CD4-positive, CD25-positive, alpha-beta regulatory T cell (primary cell): Measurements from ENCODE around the gene BRINP3. TPM values are rescaled to one million over a fixed set of nuclear protein-coding genes. Genes with fewer than 3 reads are reported as not detected.

Experiments used
- ATAC-seq, 2 donors: fragments of 150-1000 bp; cut with Tn5 transposase; one replicate each; pipeline ENCODE4 v1.10.0; 2021; ENCODE audit warnings: low read depth in 2 of 2, moderate number of reproducible peaks in 2 of 2, moderate library complexity in 1 of 2
- DNase-seq, 3 donors: peaks; one replicate each; pipeline versions ENCODE4 v3.0.0 to v3.0.0-alpha.2; 2012 to 2022; ENCODE audit warnings: mixed read lengths in 1 of 3
- H3K27ac ChIP-seq: one replicate; pipeline ENCODE4 v1.7.0; 2013; ENCODE audit warnings: mild to moderate bottlenecking, low read length; ENCODE audit not compliant: insufficient read depth, poor library complexity, severe bottlenecking
- H3K27me3 ChIP-seq: one replicate; pipeline ENCODE4 v1.7.0; 2013; ENCODE audit warnings: low read length; ENCODE audit not compliant: control insufficient read depth, insufficient read depth
- H3K36me3 ChIP-seq: one replicate; pipeline ENCODE4 v1.7.0; 2013; ENCODE audit warnings: mild to moderate bottlenecking, low read length, moderate library complexity; ENCODE audit not compliant: control insufficient read depth, insufficient read depth
- H3K4me1 ChIP-seq: 2 replicates; pipeline ENCODE4 v1.7.0; 2013; ENCODE audit warnings: mild to moderate bottlenecking, low read length; ENCODE audit not compliant: insufficient read depth, control insufficient read depth, poor library complexity, severe bottlenecking
- H3K4me3 ChIP-seq: one replicate; pipeline ENCODE4 v1.7.0; 2013; ENCODE audit warnings: low read depth, mild to moderate bottlenecking, low read length, moderate library complexity
- H3K9me3 ChIP-seq, 2 experiments: 1 replicate in 1 of 2; 2 replicates in 1 of 2; pipeline ENCODE4 v1.7.0; 2013; ENCODE audit warnings: low read length in 2 of 2, mild to moderate bottlenecking in 1 of 2, moderate library complexity in 1 of 2; ENCODE audit not compliant: control insufficient read depth in 2 of 2
- H3K27ac Mint-ChIP-seq, 3 donors: one replicate each; pipeline ENCODE4 v1.8.0; 2020 to 2022; ENCODE audit warnings: mild to moderate bottlenecking in 3 of 3, mixed read lengths in 3 of 3, moderate library complexity in 2 of 3
- H3K27me3 Mint-ChIP-seq: one replicate; pipeline ENCODE4 v1.8.0; 2022; ENCODE audit warnings: mild to moderate bottlenecking, mixed read lengths
- H3K36me3 Mint-ChIP-seq: one replicate; pipeline ENCODE4 v1.8.0; 2020; ENCODE audit warnings: mixed read lengths
- H3K4me1 Mint-ChIP-seq, 4 donors: one replicate each; pipeline ENCODE4 v1.8.0; 2020 to 2022; ENCODE audit warnings: mixed read lengths in 4 of 4, mild to moderate bottlenecking in 1 of 4
- H3K4me3 Mint-ChIP-seq, 4 donors: one replicate each; pipeline ENCODE4 v1.8.0; 2020 to 2022; ENCODE audit warnings: mild to moderate bottlenecking in 4 of 4, mixed read lengths in 4 of 4, moderate library complexity in 3 of 4
- H3K9me3 Mint-ChIP-seq, 7 donors: one replicate each; pipeline ENCODE4 v1.8.0; 2020 to 2022; ENCODE audit warnings: mixed read lengths in 7 of 7, mild to moderate bottlenecking in 3 of 7, moderate library complexity in 2 of 7
- polyA plus RNA-seq, 4 donors: library from polyadenylated mRNA; unstranded; fragments of 300-500 nt; fragmentation: Illumina TruSeq; gene quantifications; one replicate each; pipeline ENCODE4 v1.2.3, GENCODE V29; 2021
- total RNA-seq: library from RNA; stranded (reverse); gene quantifications from one replicate; pipeline ENCODE4 v1.2.3, GENCODE V29; 2022

BRINP3 gene
- total and polyA plus RNA-seq, 5 donors from 2014 or later = not detected

GRCh38 chr1:190452272-190452848, 25.3 kb downstream of the BRINP3 start:
- no peaks in the 10 kb centered on the region for H3K36me3 ChIP-seq
- Mint-ChIP-seq H3K36me3 (no peaks in the 10 kb centered on the region), H3K27me3 (no peaks in the 10 kb centered on the region), H3K4me1 (no peaks in the 10 kb centered on the region), H3K9me3 (peaks cover 0 to 7% (median 2%) of the 10 kb centered on the region in 7 donors), H3K4me3 (no peak overlapping the region), H3K27ac (no peak overlapping the region)
- H3K9me3 ChIP-seq = no peaks in the 10 kb centered on the region
- ATAC-seq = no peak
- H3K27ac ChIP-seq = no peak overlapping the region
- H3K4me3 ChIP-seq = no peak overlapping the region
- H3K27me3 ChIP-seq = no peaks in the 10 kb centered on the region
- H3K4me1 ChIP-seq = no peaks in the 10 kb centered on the region
- DNase-seq = no peak

GRCh38 chr1:190444464-190444863, 33.2 kb downstream of the BRINP3 start:
- Mint-ChIP-seq H3K9me3 (peaks cover 0 to 6% (median 3%) of the 10 kb centered on the region in 7 donors), H3K27ac (no peak overlapping the region), H3K4me1 (no peaks in the 10 kb centered on the region), H3K36me3 (no peaks in the 10 kb centered on the region), H3K27me3 (no peaks in the 10 kb centered on the region), H3K4me3 (no peak overlapping the region)
- Histone ChIP-seq H3K36me3 (no peaks in the 10 kb centered on the region), H3K4me1 (no peaks in the 10 kb centered on the region), H3K4me3 (no peak overlapping the region), H3K9me3 (no peaks in the 10 kb centered on the region), H3K27me3 (no peaks in the 10 kb centered on the region), H3K27ac (no peak overlapping the region)
- DNase-seq = no peak
- no peak for ATAC-seq

- Histone ChIP-seq H3K4me1 (no peaks in the 10 kb centered on the region), H3K27me3 (no peaks in the 10 kb centered on the region), H3K4me3 (no peak overlapping the region), H3K9me3 (peaks cover 0 to 2% of the 10 kb centered on the region in 2 experiments), H3K27ac (no peak overlapping the region), H3K36me3 (no peaks in the 10 kb centered on the region)
- Mint-ChIP-seq H3K27me3 (no peaks in the 10 kb centered on the region), H3K4me1 (no peaks in the 10 kb centered on the region), H3K36me3 (no peaks in the 10 kb centered on the region), H3K9me3 (peaks cover 0 to 18% (median 0%) of the 10 kb centered on the region in 7 donors), H3K4me3 (no peak overlapping the region), H3K27ac (no peak overlapping the region)
- ATAC-seq (no peak), DNase-seq (no peak)
These were observed 38.2 kb downstream of the BRINP3 start for GRCh38 chr1:190439447-190439846.

- no peaks in the 10 kb centered on the region for H3K4me1 Mint-ChIP-seq
- H3K27ac Mint-ChIP-seq = no peak overlapping the region
- no peaks in the 10 kb centered on the region for H3K27me3 Mint-ChIP-seq
- no peaks in the 10 kb centered on the region for H3K36me3 ChIP-seq
- H3K36me3 Mint-ChIP-seq = no peaks in the 10 kb centered on the region
- peaks cover 0 to 25% (median 1%) of the 10 kb centered on the region in 7 donors for H3K9me3 Mint-ChIP-seq
- H3K4me1 ChIP-seq = no peaks in the 10 kb centered on the region
- no peak overlapping the region for H3K4me3 Mint-ChIP-seq
- H3K27me3 ChIP-seq = no peaks in the 10 kb centered on the region
- H3K27ac ChIP-seq = no peak overlapping the region
- peaks cover 0 to 2% of the 10 kb centered on the region in 2 experiments for H3K9me3 ChIP-seq
- no peak overlapping the region for H3K4me3 ChIP-seq
- ATAC-seq (no peak), DNase-seq (no peak)
These were observed 41.0 kb downstream of the BRINP3 start for GRCh38 chr1:190436615-190437014.

- Histone ChIP-seq H3K4me1 (no peaks in the 10 kb centered on the region), H3K27ac (no peak overlapping the region), H3K36me3 (no peaks in the 10 kb centered on the region), H3K4me3 (no peak overlapping the region), H3K9me3 (no peaks in the 10 kb centered on the region), H3K27me3 (no peaks in the 10 kb centered on the region)
- H3K27me3 Mint-ChIP-seq = no peaks in the 10 kb centered on the region
- peaks cover 0 to 17% (median 2%) of the 10 kb centered on the region in 7 donors for H3K9me3 Mint-ChIP-seq
- peak overlapping the region in 1 of 4 donors; percentile 10 for H3K4me3 Mint-ChIP-seq
- no peaks in the 10 kb centered on the region for H3K4me1 Mint-ChIP-seq
- DNase-seq (no peak), ATAC-seq (no peak)
- no peaks in the 10 kb centered on the region for H3K36me3 Mint-ChIP-seq
- no peak overlapping the region for H3K27ac Mint-ChIP-seq
These were observed 47.7 kb downstream of the BRINP3 start for GRCh38 chr1:190429932-190430331.

GRCh38 chr1:190429141-190429540, 48.5 kb downstream of the BRINP3 start:
- no peaks in the 10 kb centered on the region for H3K4me1 Mint-ChIP-seq
- H3K36me3 ChIP-seq = no peaks in the 10 kb centered on the region
- no peaks in the 10 kb centered on the region for H3K36me3 Mint-ChIP-seq
- no peaks in the 10 kb centered on the region for H3K27me3 Mint-ChIP-seq
- H3K4me3 ChIP-seq = no peak overlapping the region
- no peak overlapping the region for H3K4me3 Mint-ChIP-seq
- no peaks in the 10 kb centered on the region for H3K4me1 ChIP-seq
- ATAC-seq = no peak
- peaks cover 0 to 16% (median 2%) of the 10 kb centered on the region in 7 donors for H3K9me3 Mint-ChIP-seq
- DNase-seq = no peak
- no peaks in the 10 kb centered on the region for H3K27me3 ChIP-seq
- H3K27ac Mint-ChIP-seq = no peak overlapping the region
- H3K27ac ChIP-seq = no peak overlapping the region
- H3K9me3 ChIP-seq = no peaks in the 10 kb centered on the region

- H3K4me3 ChIP-seq = no peak overlapping the region
- H3K36me3 Mint-ChIP-seq = no peaks in the 10 kb centered on the region
- H3K4me3 Mint-ChIP-seq = no peak overlapping the region
- H3K4me1 ChIP-seq = no peaks in the 10 kb centered on the region
- H3K4me1 Mint-ChIP-seq = no peaks in the 10 kb centered on the region
- no peaks in the 10 kb centered on the region for H3K27me3 Mint-ChIP-seq
- DNase-seq = no peak
- no peaks in the 10 kb centered on the region for H3K9me3 ChIP-seq
- peaks cover 0 to 7% (median 4%) of the 10 kb centered on the region in 7 donors for H3K9me3 Mint-ChIP-seq
- H3K27ac Mint-ChIP-seq = no peak overlapping the region
- H3K36me3 ChIP-seq = no peaks in the 10 kb centered on the region
- H3K27me3 ChIP-seq = no peaks in the 10 kb centered on the region
- ATAC-seq = no peak
- H3K27ac ChIP-seq = no peak overlapping the region
These were observed 61.4 kb downstream of the BRINP3 start for GRCh38 chr1:190416239-190416638.

GRCh38 chr1:190413142-190413541, 64.5 kb downstream of the BRINP3 start:
- H3K27ac ChIP-seq = no peak overlapping the region
- H3K4me3 ChIP-seq = no peak overlapping the region
- Mint-ChIP-seq H3K27me3 (no peaks in the 10 kb centered on the region), H3K4me1 (no peaks in the 10 kb centered on the region), H3K4me3 (no peak overlapping the region), H3K36me3 (no peaks in the 10 kb centered on the region), H3K27ac (no peak overlapping the region), H3K9me3 (peaks cover 0 to 13% (median 6%) of the 10 kb centered on the region in 7 donors)
- H3K27me3 ChIP-seq = no peaks in the 10 kb centered on the region
- ATAC-seq = no peak
- H3K4me1 ChIP-seq = no peaks in the 10 kb centered on the region
- H3K36me3 ChIP-seq = no peaks in the 10 kb centered on the region
- H3K9me3 ChIP-seq = no peaks in the 10 kb centered on the region
- no peak for DNase-seq
